Left lung (tissue), 10 donors: Measurements from ENCODE around the gene PRKCE. TPM values are rescaled to one million over a fixed set of nuclear protein-coding genes. Genes with fewer than 3 reads are reported as not detected.

Source experiments
- ATAC-seq: fragments of 200-7000 bp; cut with Tn5 transposase; one replicate; pipeline ENCODE4 v1.9.1; 2020; ENCODE audit warnings: moderate library complexity
- DNase-seq, 4 donors: peaks; one replicate each; pipeline ENCODE4 v3.0.0-alpha.2; 2013 to 2020
- H3K27ac ChIP-seq, 2 donors: fragments of 200-600 bp; sonication (generic) in 1 of 2; one replicate each; pipeline versions ENCODE4 v1.5.0 to v1.8.0; 2020 to 2021
- H3K27me3 ChIP-seq, 2 donors: fragments of 200-600 bp; sonication (generic) in 1 of 2; one replicate each; pipeline versions ENCODE4 v1.5.0 to v1.8.0; 2020 to 2021
- H3K36me3 ChIP-seq, 2 donors: fragments of 200-600 bp; sonication (generic) in 1 of 2; one replicate each; pipeline versions ENCODE4 v1.5.0 to v1.8.0; 2020 to 2021
- H3K4me1 ChIP-seq, 2 donors: fragments of 200-600 bp; one replicate each; pipeline ENCODE4 v1.8.0; 2021
- H3K4me3 ChIP-seq, 2 donors: fragments of 200-600 bp; sonication (generic) in 1 of 2; one replicate each; pipeline versions ENCODE4 v1.5.0 to v1.8.0; 2020 to 2021; ENCODE audit warnings: mild to moderate bottlenecking in 1 of 2
- H3K9me3 ChIP-seq, 2 donors: fragments of 200-600 bp; sonication (generic) in 1 of 2; one replicate each; pipeline versions ENCODE4 v1.5.0 to v1.8.0; 2020 to 2021
- intact Hi-C, 2 donors: fragments of 100-400 bp; cut with DNase I; formaldehyde crosslinking; loops; one replicate each; pipeline versions ENCODE4 v1.11.2 to v1.14.2; 2022
- polyA plus RNA-seq, 6 donors: library from polyadenylated mRNA; unstranded; fragments of 120-200 nt; gene quantifications; one replicate each; pipeline ENCODE4 v1.2.1, GENCODE V29; 2013; ENCODE audit not compliant: insufficient read length in 6 of 6
- total RNA-seq, 2 donors: library from RNA; stranded (reverse); fragmentation: NEBNext Ultra II Directional; extraction: Animal tissue kit (Norgen Biotek cat#: 25700); gene quantifications; one replicate each; pipeline ENCODE4 v1.2.1, GENCODE V29; 2021
- TF ChIP-seq, protein P1 (sequence below), 2 donors: fragments of 200-600 bp; sonication (generic) in 1 of 2; IDR thresholded peaks; one replicate each; pipeline versions ENCODE4 v1.5.0 to v1.8.0; 2021; ENCODE audit warnings: antibody characterized with exemption in 2 of 2
- donor health status: DM: no; HTN: yes; CAD: no.
- donor health status: DM: no; HTN: no; CAD: no.

The PRKCE gene
- total and polyA plus RNA-seq, 8 donors = 12.0 to 56.9 (median 14.7) TPM

DNA sequence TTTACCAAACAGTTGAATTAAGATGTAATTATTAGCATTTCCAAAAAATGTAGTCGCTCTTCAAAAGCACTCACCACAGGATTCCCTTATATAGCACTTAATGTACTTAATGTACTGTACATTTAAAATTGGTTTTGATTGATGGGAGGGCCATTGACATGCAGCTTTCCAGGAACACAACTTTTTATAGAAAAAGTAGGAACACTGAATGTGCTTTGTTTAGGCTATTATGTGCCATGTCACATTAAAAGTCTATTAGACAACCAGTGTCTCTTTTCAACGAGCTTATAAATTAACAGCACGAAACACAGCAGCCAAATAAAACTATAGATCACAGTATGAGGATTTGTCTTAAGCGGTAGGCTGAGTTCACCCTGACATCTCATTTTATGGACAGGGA is 301.1 kb downstream of the PRKCE start:
- H3K36me3 ChIP-seq = no peaks in the 10 kb centered on the region
- DNase-seq (no peak), ATAC-seq (no peak)
- TF ChIP-seq, protein P1, sequence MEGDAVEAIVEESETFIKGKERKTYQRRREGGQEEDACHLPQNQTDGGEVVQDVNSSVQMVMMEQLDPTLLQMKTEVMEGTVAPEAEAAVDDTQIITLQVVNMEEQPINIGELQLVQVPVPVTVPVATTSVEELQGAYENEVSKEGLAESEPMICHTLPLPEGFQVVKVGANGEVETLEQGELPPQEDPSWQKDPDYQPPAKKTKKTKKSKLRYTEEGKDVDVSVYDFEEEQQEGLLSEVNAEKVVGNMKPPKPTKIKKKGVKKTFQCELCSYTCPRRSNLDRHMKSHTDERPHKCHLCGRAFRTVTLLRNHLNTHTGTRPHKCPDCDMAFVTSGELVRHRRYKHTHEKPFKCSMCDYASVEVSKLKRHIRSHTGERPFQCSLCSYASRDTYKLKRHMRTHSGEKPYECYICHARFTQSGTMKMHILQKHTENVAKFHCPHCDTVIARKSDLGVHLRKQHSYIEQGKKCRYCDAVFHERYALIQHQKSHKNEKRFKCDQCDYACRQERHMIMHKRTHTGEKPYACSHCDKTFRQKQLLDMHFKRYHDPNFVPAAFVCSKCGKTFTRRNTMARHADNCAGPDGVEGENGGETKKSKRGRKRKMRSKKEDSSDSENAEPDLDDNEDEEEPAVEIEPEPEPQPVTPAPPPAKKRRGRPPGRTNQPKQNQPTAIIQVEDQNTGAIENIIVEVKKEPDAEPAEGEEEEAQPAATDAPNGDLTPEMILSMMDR (IDR thresholded peaks at IDR 0.05) = no peak
- no peaks in the 10 kb centered on the region for H3K27me3 ChIP-seq
- H3K4me1 ChIP-seq = no peaks in the 10 kb centered on the region
- H3K27ac ChIP-seq = no peak overlapping the region
- intact Hi-C loops = no loop called here
- H3K4me3 ChIP-seq = no peak overlapping the region
- H3K9me3 ChIP-seq = no peaks in the 10 kb centered on the region

DNA sequence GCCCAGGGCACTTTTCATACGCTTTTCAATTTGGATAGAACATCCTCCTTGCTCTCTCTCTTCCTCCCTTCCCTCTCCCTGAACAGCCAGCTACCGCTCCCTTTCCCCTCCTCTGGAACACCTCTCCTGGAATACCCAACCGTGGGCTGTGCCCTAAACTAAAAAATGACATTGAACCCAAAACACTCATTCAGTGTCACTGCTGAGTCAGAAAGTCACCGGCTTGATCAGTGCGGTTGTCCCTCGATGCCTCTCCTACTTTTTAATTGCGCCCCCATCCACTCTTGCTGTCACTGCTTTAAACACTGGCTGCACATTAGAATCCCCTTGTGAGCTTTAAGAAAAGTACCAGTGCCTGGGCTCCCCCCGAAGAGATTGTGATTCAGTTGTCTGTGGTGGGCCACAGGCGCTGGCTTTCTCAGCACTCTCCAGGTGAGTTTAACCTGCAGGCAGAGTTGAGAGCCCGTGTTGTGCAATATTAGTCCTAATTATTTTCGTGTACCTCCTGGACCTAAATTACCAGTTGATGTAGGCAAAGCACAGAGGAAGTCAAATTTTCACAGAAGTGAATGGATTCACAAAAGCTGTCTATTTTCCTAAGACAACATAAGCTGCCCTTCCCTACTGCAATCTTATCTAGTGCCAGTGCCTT is 302.0 kb downstream of the PRKCE start:
- Histone ChIP-seq H3K36me3 (no peaks in the 10 kb centered on the region), H3K4me3 (no peak overlapping the region), H3K4me1 (no peaks in the 10 kb centered on the region), H3K27me3 (no peaks in the 10 kb centered on the region), H3K27ac (no peak overlapping the region), H3K9me3 (no peaks in the 10 kb centered on the region)
- ATAC-seq (peak; percentile 22), DNase-seq (no peak)
- TF ChIP-seq, protein P1 (IDR thresholded peaks at IDR 0.05) = no peak
- intact Hi-C loops = no loop called here

DNA sequence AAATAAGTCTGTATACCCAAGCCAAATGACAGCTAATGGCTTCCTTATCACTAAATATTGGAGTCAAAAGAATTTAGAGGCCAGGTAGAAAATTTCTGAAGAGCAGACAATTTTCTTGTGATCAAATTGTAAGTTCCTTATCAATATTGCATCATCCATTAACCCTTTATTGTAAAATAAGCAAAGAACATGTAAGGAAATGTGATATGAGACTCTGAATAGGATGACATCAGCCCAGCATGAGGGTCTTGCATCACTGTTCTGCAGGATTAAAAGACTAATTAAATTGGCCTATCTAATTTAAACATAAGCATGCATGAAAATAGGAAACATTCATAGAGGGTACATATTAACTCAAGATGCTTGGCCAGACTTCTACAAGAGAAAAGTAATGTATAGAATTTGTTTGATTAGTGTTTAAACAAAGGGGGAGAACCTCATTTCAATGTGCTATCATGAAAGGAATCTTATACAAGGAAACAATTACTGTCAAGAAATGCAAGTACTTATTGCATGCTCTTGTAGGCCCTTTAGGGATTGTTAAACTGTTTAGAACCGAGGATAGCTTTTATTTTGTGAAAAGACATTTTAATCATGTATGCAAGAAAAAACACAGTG is 302.9 kb downstream of the PRKCE start:
- Histone ChIP-seq H3K4me1 (no peaks in the 10 kb centered on the region), H3K9me3 (no peaks in the 10 kb centered on the region), H3K27me3 (no peaks in the 10 kb centered on the region), H3K27ac (no peak overlapping the region), H3K4me3 (no peak overlapping the region), H3K36me3 (no peaks in the 10 kb centered on the region)
- TF ChIP-seq, protein P1 (IDR thresholded peaks at IDR 0.05) = no peak
- ATAC-seq (no peak), DNase-seq (no peak)
- intact Hi-C loops = no loop called here

DNA sequence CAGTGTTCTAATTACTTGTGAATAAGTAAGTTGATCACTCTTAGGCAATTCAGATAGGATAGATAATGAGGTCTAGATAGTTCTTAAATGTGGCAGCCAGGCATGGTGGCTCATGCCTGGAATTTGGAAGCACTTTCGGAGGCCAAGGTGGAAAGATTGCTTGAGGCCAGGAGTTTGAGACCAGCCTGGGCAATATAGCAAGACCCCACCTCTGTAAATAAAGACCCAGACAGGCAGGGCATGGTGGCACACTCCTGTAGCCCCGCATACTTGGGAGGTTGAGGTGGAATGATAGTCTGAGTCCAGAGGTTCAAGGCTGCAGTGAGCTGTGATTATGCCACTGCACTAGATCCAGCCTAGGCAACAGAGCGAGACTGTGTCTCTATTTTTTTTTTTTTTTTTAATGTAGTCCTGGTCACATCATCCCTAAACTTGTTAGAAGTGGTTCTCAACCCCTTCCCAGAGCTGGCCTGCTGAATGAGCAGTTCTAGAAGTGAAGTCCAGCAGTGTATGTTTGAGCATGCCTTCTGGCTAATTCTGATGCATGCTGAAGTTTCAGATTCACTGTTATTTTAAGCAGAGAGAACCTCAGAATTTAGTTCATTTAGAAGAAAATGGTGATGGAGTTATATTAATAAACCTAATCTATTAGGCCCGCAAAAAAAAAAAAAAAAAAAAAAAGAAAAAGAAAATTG is 306.2 kb downstream of the PRKCE start:
- no peaks in the 10 kb centered on the region for H3K9me3 ChIP-seq
- H3K36me3 ChIP-seq = no peaks in the 10 kb centered on the region
- no peak overlapping the region for H3K27ac ChIP-seq
- DNase-seq (no peak), ATAC-seq (no peak)
- H3K27me3 ChIP-seq = no peaks in the 10 kb centered on the region
- TF ChIP-seq, protein P1 (IDR thresholded peaks at IDR 0.05) = no peak
- no peak overlapping the region for H3K4me3 ChIP-seq
- intact Hi-C loops = no loop called here
- H3K4me1 ChIP-seq = peaks cover 21 to 22% of the 10 kb centered on the region in 2 donors
